Measurements from ENCODE around the gene SWAP70.

SWAP70 gene

DNA sequence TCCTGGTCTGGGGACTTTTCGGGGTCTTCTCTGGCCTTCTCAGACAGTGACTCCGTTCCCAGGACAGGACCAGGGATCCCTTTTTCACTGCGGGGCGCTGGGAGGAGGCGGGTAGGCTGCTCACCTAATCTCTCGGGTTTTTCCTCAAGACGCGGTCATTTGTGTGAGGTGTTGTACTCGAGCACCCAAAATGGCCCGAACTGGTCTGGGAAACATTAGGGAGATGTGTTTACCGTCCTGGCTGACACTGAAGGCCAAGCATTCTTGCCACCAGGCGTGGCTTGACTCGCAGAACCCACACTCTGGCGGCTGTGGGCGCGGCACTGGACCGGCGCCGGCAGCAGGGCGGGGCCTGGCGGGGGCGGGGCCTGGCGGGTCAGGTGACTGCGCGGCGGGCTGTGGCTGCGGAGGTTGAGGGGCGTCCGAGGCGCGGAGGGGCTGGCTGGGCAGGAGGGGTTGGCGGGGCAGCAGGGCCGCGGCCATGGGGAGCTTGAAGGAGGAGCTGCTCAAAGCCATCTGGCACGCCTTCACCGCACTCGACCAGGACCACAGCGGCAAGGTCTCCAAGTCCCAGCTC lies at the start of gene SWAP70:
Gene SWAP70, plus strand, starts transcription at position 379 of the 577 bp plus-strand sequence. Its CDS starts 103 bp downstream, at position 482.
- peak; percentile 37 for TF ChIP-seq CTCF (IDR thresholded peaks at IDR 0.05; ENCODE audit: low read depth, low read length, missing control alignments)
- peak; percentile 42 for DNase-seq (ENCODE audit: extremely low read depth, low read depth)

DNA sequence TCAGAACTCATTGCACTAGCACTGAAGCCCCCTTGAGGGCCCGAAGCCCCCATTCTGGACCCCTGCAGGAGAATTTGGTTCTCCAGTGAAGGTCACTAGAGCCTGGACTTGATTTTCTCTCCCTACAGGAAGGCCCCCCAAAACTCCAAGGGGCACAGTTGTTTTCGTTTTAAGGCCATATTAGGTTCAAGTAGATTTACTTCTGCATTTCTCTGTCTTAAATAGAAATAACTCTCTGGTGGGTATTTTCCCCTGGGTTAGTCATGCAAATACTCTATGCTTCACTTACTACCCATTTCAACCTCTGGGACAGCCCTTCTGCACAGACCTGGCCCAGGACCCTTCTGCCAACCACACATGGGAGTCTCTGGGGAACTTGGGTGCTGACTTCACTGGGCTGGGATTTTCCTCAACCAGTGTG lies 48.8 kb upstream of the SWAP70 start:
- no peak for TF ChIP-seq CTCF (IDR thresholded peaks at IDR 0.05; ENCODE audit: low read depth, low read length, missing control alignments)
- DNase-seq (ENCODE audit: extremely low read depth, low read depth), result no peak
- peak overlapping the region; percentile 43 for H3K4me3 ChIP-seq (replicated peaks; ENCODE audit: low read depth, low read length)

More for the DNA sequence above, at the start of gene SWAP70:
- H3K4me3 ChIP-seq (replicated peaks; ENCODE audit: low read depth, low read length), result peak within 1 kb of the TSS; percentile 84

DNA sequence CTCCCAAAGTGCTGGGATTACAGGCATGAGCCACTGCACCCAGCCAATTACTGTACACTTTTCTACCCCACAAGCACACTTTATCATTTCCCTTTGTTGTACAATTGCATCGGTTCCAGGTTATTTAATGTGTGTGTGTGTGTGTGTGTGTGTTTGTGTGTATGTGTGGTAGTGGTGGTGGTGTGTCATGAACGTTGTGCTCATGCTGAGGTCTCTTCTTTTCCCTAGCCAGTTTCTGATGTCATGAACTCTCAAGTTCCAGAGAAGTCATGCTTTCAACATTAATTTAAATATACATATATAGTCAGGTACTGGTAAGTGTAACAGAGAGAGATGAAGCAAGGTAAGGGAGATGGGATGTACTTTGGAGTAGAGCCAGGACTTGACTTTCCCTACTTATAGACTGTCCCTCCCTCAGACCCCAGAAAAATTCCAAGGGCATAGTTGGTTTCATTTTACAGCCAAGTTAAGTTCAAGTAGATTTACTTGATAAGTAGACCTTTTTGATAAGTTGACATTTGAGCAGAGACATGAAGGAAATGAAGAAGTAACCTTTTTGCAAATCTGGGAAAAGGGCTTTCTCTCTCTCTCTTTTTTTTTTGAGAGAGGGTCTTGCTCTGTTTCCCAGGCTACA lies 47.7 kb upstream of the SWAP70 start:
- H3K4me3 ChIP-seq (replicated peaks; ENCODE audit: low read depth, low read length), result no peak overlapping the region
- DNase-seq (ENCODE audit: extremely low read depth, low read depth), result no peak
- no peak for TF ChIP-seq CTCF (IDR thresholded peaks at IDR 0.05; ENCODE audit: low read depth, low read length, missing control alignments)

GRCh38 chr11:9616858-9617257 lies 47.0 kb upstream of the SWAP70 start:
- no peak for TF ChIP-seq CTCF (IDR thresholded peaks at IDR 0.05; ENCODE audit: low read depth, low read length, missing control alignments)
- no peak for DNase-seq (ENCODE audit: extremely low read depth, low read depth)
- no peak overlapping the region for H3K4me3 ChIP-seq (replicated peaks; ENCODE audit: low read depth, low read length)

GRCh38 chr11:9617940-9618339 lies 45.9 kb upstream of the SWAP70 start:
- H3K4me3 ChIP-seq (replicated peaks; ENCODE audit: low read depth, low read length), result no peak overlapping the region
- DNase-seq (ENCODE audit: extremely low read depth, low read depth), result no peak
- TF ChIP-seq CTCF (IDR thresholded peaks at IDR 0.05; ENCODE audit: low read depth, low read length, missing control alignments), result no peak

DNA sequence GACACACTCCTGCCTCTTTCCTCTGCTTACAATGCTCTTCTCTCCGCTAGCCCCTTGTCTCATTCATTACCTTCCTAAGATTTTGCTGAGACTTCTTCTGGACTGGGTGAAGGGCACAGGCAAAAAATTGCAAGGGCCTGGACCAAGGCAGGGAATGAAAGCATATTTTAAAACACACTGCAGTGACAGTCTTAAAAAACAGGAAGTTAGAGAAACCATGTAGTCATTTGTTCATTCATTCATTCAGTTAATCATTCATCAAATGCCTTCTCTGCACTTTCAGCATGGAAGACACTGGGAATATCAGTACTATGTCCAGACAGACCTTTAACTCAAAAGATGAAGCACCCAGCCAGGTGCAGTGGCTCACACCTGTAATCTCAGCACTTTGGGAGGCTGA lies 44.9 kb upstream of the SWAP70 start:
- no peak overlapping the region for H3K4me3 ChIP-seq (replicated peaks; ENCODE audit: low read depth, low read length)
- DNase-seq (ENCODE audit: extremely low read depth, low read depth), result no peak
- no peak for TF ChIP-seq CTCF (IDR thresholded peaks at IDR 0.05; ENCODE audit: low read depth, low read length, missing control alignments)
